Panc1 (cell line): ENCODE measurements around the gene GRIN2C.

Experiments used
- POLR2AphosphoS5 ChIP-seq: IDR thresholded peaks from 2 replicates; pipeline ENCODE4 v1.6.1; 2012; ENCODE audit warnings: mild to moderate bottlenecking, low read depth, low read length, moderate library complexity
- TCF7L2 ChIP-seq: IDR thresholded peaks from 2 replicates; pipeline ENCODE4 v1.6.1; 2011; ENCODE audit warnings: mild to moderate bottlenecking, low read depth, low read length, inconsistent platforms
- TF ChIP-seq, protein P1 (sequence below): fragments of 450-650 bp; IDR thresholded peaks from 2 replicates; pipeline ENCODE4 v1.5.1; 2017; ENCODE audit warnings: mild to moderate bottlenecking

- TF ChIP-seq, protein P1, sequence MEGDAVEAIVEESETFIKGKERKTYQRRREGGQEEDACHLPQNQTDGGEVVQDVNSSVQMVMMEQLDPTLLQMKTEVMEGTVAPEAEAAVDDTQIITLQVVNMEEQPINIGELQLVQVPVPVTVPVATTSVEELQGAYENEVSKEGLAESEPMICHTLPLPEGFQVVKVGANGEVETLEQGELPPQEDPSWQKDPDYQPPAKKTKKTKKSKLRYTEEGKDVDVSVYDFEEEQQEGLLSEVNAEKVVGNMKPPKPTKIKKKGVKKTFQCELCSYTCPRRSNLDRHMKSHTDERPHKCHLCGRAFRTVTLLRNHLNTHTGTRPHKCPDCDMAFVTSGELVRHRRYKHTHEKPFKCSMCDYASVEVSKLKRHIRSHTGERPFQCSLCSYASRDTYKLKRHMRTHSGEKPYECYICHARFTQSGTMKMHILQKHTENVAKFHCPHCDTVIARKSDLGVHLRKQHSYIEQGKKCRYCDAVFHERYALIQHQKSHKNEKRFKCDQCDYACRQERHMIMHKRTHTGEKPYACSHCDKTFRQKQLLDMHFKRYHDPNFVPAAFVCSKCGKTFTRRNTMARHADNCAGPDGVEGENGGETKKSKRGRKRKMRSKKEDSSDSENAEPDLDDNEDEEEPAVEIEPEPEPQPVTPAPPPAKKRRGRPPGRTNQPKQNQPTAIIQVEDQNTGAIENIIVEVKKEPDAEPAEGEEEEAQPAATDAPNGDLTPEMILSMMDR = no peak
- TF ChIP-seq TCF7L2 (no peak), POLR2AphosphoS5 (no peak)
These were observed 19.0 kb upstream of the GRIN2C start for GRCh38 chr17:74878658-74879057.
